GM11168 (cell line): Measurements from ENCODE around the gene IGLL1.
"Not testable (repeated sequence)": the region's sequence is repeated elsewhere in the genome, so short reads cannot be mapped to it uniquely, and the experiment has no call there.

ENCODE experiments used
- in situ Hi-C: fragments of 300-500 bp; cut with MboI; formaldehyde crosslinking; loops from one replicate; pipeline ENCODE4 v1.12.0; 2022; ENCODE audit warnings: low sequenced_read_pairs; ENCODE audit not compliant: unreplicated experiment

Gene IGLL1

GRCh38 chr22:23579870-23580575, at the start of gene IGLL1:
IGLL1 (minus strand) TSS chr22:23580290; CDS start chr22:23580190, 100 bp downstream.
- in situ Hi-C loops = no loop called here

GRCh38 chr22:23628056-23628743, 48.1 kb upstream of the IGLL1 start:
- in situ Hi-C loops = not testable (repeated sequence)

- in situ Hi-C loops = not testable (repeated sequence)
Measured at GRCh38 chr22:23627401-23628055, 47.4 kb upstream of the IGLL1 start.

- in situ Hi-C loops = no loop called here
Measured at GRCh38 chr22:23626286-23626975, 46.3 kb upstream of the IGLL1 start.

DNA sequence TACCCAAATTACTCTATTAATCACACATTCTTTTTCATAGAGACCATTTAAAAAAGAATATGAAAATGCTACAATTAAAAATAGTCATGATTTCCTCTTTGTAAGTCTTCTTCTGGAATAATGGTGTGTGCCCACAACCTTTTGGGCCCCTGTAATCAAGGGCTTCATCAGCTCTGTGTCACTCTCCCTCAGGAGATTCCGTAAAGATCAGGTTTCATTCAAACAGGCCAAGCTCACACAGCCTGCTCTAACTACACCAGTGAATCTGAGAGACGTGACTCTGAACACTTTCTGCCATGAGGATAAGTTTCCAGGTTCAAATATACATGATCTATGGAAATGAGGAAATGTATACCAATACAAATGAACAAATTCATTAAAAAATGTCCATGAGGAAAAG, 42.5 kb upstream of the IGLL1 start:
- in situ Hi-C loops = no loop called here

DNA sequence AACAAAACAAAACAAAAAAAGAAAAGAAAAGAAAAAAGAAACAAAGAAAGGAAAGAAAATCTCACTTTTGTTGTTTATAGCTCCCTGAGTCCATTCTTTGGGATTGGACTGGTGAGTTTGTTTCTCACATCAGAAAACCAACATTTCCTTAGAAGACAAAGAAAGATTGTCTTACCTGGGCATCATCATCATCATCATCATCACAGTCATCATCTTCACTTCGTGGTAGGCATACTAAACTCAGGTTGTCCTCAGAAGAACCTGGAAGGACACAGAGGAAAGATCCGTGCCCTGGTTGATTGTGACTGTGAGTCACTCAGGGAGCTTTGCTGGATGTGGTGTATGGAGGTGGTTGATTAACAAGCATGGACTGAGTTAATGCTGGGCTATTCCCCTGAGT, 41.8 kb upstream of the IGLL1 start:
- in situ Hi-C loops = not testable (repeated sequence)

DNA sequence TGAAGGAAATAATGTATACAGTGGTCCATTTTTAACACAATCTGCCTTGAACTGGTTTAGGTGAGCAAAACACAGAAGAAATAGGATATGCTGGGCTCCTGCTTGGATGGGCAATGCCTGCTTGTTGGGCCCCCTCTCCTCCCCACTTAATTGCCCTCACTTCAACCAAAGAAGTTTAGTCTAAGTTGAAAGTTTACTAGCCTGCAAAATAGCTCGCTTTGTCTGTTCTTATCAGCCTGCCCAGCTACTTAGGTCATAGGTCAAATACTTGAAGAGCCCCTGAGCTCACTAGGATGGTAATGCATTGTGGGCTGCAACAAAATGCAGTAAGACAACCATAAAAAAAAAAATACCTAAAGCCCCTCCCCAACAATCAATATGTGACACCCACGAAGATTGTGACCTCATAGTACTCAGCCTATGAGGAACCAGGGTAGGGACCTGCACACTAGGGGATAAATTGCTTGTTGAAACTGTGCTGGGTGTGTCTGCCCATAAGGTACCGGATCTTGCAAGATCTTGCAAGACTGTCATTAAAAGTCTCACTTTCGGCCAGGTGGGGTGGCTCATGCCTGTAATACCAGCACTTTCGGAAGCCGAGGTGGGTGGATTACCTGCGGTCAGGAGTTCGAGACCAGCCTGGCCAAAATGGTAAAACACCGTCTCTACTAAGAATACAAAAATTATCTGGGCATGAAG, 41.1 kb upstream of the IGLL1 start:
- in situ Hi-C loops = no loop called here

GRCh38 chr22:23613193-23613972, 33.3 kb upstream of the IGLL1 start:
- in situ Hi-C loops = no loop called here

DNA sequence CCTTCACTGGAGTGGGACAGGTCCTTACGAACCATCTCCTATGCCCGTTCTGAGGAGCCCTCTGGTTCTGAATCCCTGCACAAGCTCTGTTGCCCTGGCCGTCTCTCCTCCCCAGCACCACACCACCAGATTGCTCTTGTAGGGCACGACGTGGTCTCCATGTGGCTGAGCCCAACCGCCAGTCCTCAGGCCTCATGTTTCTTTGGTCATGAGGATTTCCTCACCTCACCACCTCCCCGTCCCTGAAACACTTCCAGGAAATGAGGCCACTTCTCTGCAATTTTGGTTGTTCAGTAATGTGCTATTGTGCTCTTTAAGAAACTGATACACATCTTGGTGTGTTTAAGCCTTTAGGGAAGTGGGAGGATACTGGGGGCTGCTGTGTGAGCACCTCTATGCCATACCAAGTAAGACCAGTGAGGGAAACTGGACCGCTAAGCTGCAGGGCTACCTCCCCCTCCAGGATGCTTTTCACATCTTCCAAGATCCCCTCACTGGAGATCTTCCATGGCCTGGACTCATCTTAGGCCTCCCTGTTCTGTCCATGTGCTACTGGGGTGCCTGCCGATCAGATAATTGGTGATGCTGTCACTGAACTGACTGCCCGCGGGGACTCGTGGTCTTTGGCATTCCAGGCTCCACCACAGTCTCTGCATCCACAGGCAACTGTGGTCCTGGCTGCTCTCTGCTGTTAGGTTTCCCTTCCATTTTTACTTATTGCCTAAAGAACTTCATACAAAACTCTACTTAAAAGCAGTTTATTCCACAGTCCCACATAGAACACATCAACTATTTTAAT, 30.1 kb upstream of the IGLL1 start:
- in situ Hi-C loops = no loop called here

GRCh38 chr22:23608583-23608982, 28.5 kb upstream of the IGLL1 start:
- in situ Hi-C loops = no loop called here

DNA sequence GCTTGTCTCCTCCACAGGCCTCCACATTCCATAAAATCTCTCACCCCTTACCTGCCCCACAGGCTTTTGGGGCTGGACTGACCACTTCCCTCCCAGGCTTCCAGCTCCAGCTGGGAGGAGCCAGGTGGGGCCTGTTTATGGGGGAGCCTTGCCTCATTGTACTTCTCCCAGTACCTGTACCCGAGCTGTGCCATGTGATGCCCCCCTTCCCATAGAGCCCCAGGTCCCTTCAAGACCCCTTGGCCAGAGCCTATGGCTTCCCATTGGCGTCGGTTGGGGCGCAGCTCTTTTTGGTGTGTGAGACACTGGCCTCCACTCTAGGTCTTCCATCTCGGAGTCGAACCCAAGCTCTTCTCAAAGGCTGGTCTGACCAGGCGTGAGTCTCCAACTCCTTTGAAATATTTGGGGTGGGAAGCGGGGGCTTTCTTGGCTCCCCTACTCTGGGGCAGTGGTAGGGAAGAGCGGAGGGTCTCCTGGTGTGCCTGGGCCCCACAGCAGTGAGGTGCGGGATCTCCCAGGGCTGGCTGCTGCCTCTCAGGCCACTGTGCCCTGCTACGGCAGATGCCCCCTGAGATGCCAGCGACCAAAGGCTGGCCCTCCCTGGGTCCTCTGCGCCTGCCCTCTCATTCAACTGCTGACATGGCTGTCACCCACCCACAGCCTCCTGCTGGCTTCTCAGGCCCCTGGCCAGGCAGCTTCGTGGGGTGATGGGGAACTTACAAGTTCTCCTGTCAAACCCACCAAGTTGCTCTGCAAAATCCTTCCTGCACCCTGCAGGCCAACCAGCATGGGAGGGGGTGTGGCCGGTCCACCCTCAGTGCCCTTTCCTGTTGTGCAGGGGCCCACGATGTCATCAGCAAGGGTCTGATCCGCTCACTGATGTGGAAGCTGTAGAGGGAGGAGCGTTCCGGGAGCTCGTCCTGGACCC, 26.4 kb upstream of the IGLL1 start:
- in situ Hi-C loops = no loop called here

DNA sequence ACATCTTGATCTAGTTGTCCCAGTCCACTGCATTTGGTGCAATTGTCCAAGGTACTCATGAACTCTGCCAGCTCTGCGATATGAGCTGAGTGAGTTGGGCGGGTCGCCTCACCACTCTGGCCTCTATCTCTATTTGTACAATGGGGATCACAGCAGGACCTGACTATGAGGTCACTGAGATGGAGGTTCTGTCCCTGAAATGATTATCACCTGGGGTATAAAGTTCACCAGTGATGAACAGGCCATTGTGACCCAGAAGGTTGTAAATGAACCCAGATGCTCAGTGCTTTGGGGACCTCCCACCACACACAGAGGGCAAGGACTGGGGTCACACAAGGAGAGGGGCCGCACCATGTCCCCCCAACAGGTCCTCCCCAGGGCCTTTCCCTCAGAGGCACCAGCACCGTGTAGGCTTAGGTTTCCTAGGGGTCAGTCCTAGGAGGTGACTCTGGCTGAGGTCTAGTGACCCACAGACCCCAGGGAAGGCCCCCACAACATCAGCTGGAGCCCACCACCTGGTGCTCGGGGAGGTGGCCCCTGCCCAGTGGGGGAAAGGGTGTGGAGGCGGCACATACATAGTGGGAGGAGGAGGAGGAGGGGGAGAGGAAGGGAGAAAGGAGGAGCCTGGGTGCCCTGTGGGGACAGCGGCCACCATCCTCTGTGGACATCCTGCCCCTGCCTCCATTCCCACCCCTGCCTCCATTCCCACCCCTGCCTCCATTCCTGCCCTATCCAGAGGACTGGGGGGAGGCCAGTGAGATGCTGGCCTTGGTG, 25.0 kb upstream of the IGLL1 start:
- in situ Hi-C loops = no loop called here

DNA sequence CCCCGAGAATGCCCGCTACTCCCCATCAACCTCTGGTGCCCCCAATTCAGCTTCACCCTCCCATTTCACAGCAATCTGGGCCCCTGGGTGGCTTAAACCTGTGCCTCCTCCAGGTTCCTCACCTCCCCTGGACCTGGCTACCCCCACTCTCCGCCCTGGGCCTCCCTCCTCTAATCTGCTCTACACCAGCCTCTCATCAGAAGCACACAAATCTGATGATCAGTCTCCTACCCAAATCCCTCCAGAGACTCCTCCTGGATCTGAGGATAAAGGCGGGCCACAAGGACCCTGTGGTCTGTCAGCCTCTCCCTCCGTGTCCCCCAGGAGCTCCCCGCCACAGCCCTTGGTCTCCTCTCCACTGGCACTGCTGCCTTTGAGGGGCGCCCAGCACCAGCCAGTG, 23.2 kb upstream of the IGLL1 start:
- in situ Hi-C loops = no loop called here

DNA sequence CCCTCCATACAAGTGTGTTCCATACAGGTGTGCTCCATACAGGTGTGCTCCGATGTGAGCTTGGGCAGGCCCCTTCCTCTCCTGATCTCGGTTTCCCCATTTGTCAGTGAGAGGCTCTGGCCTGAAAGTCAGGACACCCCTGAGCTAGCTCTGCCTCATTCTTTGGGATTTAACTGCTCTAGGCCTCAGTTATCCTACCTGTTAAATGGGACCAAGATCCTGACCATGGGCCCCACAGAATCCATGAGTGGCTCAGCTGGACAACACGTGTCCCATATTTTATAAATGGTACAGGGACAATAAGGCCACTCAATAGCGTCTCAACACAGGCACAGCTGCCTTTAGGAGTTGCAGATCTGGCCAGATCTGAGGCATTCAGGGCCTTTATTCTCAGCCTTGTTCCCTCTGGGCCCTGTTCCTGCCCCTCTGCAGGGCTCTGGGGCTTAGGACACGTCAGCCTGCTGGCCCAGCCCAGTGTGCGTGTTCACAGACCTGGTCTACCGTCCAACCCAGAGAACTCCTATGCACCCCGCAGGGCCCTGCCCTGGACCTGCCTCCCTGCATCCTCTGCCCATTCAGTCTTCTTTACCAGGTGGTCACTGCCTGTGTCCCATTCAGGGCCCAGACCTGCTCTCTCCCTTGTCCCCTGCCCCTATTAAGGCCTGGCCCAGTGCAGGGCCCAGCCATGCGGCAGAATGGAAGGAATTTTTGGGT, 18.9 kb upstream of the IGLL1 start:
- in situ Hi-C loops = loop anchor here (5.0 kb wide), 1 partner anchor 1833 kb away; no protein-coding TSS in a partner anchor

DNA sequence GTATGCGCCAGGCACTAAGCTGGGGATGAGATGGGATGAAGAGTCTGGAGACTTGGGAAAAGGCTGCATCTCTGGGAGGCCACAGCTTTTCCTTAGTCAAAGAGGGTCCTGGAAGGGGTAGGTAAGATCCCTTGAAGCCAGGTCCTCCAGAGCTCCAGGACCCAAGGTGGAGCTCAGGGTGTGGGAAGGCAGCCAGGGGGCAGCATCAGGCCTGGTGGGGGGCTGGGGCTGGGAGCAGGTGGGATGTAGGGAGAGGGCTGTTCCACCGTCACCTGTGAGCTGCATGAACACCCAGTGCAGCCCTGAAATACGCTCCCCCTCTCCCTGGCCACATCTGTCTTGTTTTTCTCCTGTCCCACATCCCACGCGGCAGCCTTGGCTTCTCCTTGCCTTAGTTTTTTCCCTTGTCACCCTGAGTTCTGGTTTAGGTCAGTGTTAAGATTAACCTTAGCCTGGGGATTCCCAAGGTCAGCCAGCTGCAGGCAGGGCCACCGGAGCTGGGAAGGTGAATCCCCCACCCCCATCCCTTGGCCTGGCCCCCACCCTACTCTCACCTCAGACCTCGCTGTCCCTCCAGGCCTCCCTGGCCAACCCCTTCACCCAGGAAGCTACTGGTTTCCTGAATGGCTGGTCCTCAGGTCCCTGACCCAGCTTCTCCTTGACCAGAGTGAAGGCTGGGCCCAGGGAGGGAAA, 17.6 kb upstream of the IGLL1 start:
- in situ Hi-C loops = loop anchor here (5.0 kb wide), 1 partner anchor 1835 kb away; no protein-coding TSS in a partner anchor
